GM21423 (cell line): Measurements from ENCODE around the gene SOX9.

Experiments used
- ATAC-seq: cut with Tn5 transposase; IDR thresholded peaks from one replicate; pipeline ENCODE4 v1.9.1; 2021; ENCODE audit warnings: mild to moderate bottlenecking, moderate library complexity; ENCODE audit not compliant: unreplicated experiment

SOX9 gene

GRCh38 chr17:72120642-72121163 lies at the start of gene SOX9:
SOX9 (plus strand) TSS chr17:72121020; CDS start chr17:72121392, 372 bp downstream.
- peak; percentile 88 for ATAC-seq

DNA sequence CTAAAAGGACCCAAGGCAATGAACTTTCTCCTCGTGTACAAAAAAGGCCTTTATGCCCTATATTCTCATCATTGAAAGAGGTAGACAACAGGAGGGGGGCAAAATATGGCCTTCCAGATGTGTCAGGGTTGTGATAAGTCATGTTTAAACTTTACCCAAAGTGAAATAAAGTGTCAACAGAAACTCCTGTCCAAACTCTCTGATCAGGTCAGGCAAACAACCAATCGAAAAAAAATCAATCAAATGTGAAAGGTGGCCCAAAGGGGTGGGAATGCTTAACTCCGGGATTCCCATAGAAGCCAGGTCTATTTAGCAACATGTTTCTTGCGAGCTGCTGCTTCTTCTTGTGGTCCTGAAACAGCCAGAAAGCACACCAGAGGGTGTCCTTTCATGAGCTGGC lies 49.5 kb upstream of the SOX9 start:
- ATAC-seq = no peak

DNA sequence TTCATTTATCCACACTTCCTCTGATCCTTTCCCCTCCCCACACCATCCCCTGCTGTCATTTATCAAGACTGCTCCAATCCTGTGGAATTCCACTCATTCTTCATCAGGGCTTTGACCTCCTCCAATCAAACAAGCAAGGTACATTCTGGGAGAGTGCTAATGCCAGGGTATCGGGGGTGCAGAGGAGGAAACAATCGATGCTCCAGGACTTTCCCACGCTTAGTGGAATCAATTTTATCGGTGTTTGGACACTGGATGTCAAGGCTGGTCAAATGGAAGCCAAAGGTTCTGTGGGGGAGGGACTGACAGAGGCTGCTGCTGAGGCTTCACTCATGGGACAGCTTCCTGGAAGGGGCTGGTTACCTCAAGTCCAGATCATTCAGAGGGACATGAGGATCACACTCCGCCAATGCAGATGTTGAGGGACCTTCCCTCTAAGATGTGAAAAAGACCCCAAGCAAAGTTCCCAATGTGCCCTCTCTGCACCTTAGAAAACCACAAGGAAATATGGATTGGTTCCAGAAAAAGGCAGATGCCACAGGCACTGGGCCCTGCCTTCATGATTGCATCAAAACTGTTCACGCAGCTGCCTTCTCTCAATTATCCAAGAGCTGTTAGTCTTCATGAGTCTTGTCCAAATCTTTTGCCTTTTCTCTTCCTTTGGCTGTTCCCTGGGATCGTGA lies 44.7 kb upstream of the SOX9 start:
- ATAC-seq = no peak

- no peak for ATAC-seq
These were observed 44.2 kb upstream of the SOX9 start for GRCh38 chr17:72076678-72077030.

DNA sequence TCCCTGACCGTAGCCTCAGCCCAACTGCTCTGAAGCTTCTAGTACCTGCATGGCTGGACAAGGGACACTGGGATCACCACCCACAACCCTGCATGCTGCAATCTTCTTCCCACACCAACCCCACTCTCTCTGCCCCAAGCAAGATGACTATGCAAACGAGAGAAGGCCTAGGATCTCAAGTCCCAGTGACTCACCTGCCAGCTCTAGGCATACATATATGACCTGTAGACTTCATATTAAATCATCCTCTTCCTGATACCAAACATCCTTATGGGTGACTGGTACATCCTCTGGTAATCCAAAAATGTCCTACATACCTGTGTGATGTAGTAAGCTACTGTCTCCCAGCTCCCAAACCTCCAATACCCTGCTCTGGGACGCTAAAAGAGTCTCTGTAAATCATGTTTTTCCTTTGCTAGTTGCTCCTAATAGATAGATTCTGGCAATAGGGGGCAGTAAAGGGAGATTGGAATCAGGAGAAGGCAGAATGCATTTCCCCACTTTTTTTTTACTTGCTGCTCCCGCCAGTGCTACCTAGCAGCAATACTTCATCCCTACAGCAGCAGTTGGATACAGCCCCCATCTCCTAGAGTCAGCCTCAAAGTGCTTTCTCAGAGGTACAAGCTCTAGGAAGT lies 43.4 kb upstream of the SOX9 start:
- ATAC-seq = no peak

DNA sequence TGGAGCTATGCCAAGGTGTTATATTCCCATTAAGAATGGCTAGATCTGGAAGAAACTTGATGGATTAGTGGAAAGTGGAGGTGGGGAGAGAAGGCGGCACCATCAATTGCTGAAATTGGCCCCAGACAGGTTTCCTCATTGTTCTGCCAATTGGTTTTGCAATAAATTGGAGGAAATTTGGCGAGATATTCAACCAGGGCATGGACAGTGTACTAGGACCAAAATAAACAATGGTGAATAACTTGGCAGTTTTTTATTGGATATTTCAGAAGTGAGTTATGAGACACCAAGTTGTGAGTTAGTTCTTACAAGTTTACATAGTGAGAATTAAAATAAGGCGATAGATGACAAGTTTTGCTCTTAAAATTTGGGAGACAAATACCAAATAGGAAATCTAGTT lies 41.1 kb upstream of the SOX9 start:
- no peak for ATAC-seq

DNA sequence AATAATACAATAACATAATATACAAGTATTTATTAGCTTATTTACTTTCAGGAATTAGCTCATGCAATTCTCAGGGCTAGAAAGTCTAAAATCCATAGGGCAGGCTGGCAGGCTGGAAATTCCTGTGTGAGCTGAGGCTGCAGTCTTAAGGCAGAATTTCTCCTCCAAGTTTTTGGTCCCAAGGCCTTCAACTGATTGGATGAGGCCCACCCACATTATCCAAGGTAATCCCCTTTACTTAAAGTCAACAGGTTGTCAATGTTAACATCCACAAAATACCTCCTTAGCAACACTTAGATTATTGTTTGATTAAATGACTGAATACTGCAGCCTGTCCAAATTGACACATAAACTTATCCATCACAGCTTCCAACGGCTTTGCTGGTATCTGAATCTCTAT lies 32.9 kb upstream of the SOX9 start:
- ATAC-seq = no peak

DNA sequence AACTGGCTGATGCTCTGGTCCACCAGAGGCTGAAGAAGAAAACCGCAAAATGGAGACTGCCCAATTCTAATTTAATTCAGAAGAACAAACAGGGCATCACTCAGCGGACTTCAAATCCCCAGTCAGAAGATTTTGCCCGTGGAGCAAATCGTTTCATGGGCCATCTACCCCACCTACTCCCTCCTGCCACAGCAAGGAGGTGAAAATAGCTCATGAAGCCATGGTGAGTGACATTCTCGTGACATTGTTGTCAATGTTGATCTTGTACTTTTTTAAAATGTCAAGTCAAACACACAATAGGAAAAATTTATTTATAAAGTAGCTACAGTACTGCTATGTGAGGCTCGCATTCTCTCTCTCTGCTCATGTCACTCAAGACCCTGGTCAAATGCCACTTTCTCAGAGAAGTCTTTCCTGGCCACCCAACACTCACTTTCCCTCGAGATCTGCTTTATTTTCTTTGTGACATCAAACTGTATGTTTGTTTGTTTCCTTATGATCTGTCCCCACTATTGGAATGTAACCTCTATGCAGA lies 31.3 kb upstream of the SOX9 start:
- no peak for ATAC-seq

GRCh38 chr17:72090108-72090507 lies 30.7 kb upstream of the SOX9 start:
- no peak for ATAC-seq

GRCh38 chr17:72092710-72093322 lies 28.0 kb upstream of the SOX9 start:
- ATAC-seq = no peak

DNA sequence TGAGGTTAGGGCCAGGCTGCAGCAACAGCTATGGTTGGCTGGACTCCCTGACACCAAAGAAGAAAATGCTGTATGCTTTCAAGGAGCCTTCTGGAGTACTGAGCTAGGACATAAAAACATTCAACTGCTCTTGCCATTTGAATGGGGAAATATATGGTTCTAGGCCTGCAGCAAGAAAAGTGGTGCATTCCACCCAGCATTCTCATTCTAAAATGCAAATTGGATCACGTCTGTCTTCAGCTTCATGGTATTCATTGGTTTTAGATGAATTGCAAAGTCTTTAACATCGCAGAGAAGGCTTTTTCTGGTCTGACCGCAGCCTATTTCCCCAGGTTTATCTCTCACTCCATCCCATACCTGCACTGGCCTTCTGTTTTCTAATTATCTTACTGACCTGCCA lies 27.1 kb upstream of the SOX9 start:
- ATAC-seq = no peak

- no peak for ATAC-seq
These were observed 25.5 kb upstream of the SOX9 start for GRCh38 chr17:72095316-72095715.

DNA sequence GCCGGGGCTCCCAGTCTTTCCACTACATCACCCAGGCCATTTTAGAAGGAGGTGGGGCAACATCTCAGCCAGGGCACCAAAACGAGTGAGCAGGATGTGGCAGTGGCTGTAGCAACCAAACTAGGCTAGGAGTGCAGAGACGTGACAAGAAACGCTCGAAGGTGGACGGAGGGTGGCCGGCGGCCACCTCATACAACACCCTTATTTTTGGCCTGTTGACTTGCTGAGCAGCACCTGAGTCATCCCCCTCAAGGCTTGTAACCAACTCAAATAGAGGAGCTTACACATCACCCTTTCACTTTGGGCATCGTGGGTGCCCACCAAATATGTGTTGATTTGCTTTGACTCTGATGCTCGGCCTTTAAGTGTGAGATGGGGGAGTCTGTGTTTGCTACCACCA lies 23.7 kb upstream of the SOX9 start:
- no peak for ATAC-seq

GRCh38 chr17:72099919-72100318 lies 20.9 kb upstream of the SOX9 start:
- no peak for ATAC-seq

DNA sequence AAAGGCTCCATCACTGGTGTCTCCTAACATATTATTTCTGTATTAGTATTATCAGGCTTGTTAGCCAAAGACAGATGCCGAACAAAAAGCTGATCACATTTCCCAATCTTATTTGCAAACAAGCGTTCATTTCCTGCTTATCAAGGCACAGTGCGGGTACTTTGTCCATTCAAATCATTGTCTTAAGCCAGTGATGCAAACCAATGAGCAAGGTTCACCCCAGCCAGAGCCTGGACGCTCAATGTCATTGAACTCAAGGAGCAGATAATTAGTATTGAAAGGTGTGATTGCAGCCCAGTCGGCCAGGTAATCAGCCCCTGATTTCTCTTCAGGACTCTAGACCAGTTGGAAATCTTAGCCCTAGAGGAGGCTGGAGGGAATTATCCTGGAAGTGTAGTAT lies 20.4 kb upstream of the SOX9 start:
- no peak for ATAC-seq

DNA sequence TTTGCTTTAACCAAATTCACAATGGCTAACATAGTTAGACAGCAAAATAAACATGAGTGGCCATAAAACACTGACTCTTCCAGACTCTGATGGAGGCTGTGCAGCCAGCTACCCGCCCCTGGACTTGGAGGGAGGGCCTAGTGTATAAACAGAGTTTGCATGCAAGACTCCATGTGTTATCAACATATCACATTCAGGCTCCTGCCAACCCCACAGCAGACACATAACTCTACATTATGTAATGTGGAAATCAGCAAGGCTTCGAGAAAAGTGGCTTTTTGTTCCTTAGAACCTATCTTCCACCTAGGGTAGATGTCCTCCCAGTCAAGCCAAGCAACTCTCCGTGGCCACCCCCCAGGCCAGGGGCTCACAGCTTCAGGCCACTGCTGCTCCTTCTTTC lies 19.3 kb upstream of the SOX9 start:
- ATAC-seq = no peak

- ATAC-seq = no peak
These were observed 18.5 kb upstream of the SOX9 start for GRCh38 chr17:72102366-72102765.

GRCh38 chr17:72104164-72104862 lies 16.5 kb upstream of the SOX9 start:
- ATAC-seq = no peak

- no peak for ATAC-seq
These were observed 16.0 kb upstream of the SOX9 start for GRCh38 chr17:72104863-72105234.

DNA sequence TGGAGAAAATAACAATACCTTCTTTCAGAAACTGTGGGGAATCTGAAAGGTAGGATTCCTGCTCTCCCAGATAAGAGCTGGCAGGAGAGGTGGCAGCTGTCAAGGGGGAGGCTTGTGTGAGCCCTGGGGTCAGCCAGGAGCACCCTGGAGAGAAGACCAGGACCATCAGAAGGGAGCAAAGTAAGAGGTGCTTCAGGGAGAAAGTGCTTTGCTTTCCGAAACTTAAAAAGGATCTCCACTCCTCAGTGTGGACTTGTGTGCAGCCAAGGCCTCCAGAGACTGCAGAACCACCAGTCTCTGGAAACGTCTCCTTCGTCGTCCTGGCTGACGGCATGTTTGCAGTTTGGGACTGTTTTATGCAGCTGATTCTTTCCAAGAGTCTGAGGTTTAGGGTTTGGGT lies 13.7 kb upstream of the SOX9 start:
- ATAC-seq = no peak

- no peak for ATAC-seq
These were observed 10.4 kb upstream of the SOX9 start for GRCh38 chr17:72110231-72110941.
